ENCODE data around the gene TFB1M. TPM values are rescaled to one million over a fixed set of nuclear protein-coding genes. Genes with fewer than 3 reads are reported as not detected.
"Not testable (repeated sequence)": the region's sequence is repeated elsewhere in the genome, so short reads cannot be mapped to it uniquely, and the experiment has no call there.

Gene TFB1M
- total RNA-seq, 1 experiment from 2014 or later, result 45.0 TPM

DNA sequence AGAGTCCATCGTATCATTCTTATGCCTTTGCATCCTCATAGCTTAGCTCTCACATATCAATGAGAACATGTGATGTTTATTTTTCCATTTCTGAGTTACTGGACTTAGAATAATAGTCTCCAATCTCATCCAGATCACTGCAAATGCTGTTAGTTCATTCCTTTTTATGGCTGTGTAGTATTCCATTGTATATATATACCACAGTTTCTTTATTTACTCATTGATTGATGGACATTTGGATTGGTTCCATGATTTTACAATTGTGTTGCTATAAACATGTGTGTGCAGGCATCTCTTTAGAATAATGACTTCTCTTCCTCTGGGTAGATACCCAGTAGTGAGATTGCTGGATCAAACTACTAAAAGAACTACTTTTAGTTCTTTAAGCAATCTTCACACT lies 21.0 kb upstream of the TFB1M start:
- Histone ChIP-seq H3K9me3 (ENCODE audit: low read length) (no peaks in the 10 kb centered on the region), H3K9me2 (replicated peaks; ENCODE audit: insufficient read depth, low read length) (no peaks in the 10 kb centered on the region), H3K36me3 (ENCODE audit: insufficient read depth, low read length) (no peaks in the 10 kb centered on the region), H3K4me1 (ENCODE audit: low read length) (no peaks in the 10 kb centered on the region), H3K4me3 (ENCODE audit: low read length) (no peak overlapping the region), H4K20me1 (ENCODE audit: insufficient read depth, low read depth, low read length) (no peaks in the 10 kb centered on the region), H3K4me2 (ENCODE audit: low read depth, low read length, poor library complexity, severe bottlenecking) (no peak overlapping the region), H3K27ac (ENCODE audit: low read length) (no peak overlapping the region), H3K9ac (ENCODE audit: low read length) (no peak overlapping the region), H3K27me3 (ENCODE audit: low read length) (no peaks in the 10 kb centered on the region), H2AFZ (ENCODE audit: low read length) (no peak overlapping the region), H3K79me2 (ENCODE audit: low read length) (no peaks in the 10 kb centered on the region)
- DNase-seq, result no peak

DNA sequence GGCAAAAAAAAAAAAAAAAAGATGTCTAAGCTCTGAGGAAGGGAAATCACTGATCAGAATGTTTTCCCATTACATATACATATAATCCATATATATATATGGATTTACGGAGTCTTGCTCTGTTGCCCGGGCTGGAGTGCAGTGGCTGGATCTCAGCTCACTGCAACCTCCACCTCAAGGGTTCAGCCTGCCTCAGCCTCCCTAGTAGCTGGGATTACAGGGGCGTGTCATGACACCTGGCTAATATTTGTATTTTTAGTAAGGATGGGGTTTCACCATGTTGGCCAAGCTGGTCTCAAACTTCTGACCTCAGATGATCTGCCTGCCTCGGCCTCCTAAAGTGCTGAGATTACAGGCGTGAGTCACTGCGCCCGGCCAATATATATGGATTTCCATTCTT lies 19.8 kb upstream of the TFB1M start:
- H3K4me1 ChIP-seq (ENCODE audit: low read length); H3K4me3 ChIP-seq (ENCODE audit: low read length); H3K9ac ChIP-seq (ENCODE audit: low read length); H3K27me3 ChIP-seq (ENCODE audit: low read length); DNase-seq; H3K9me2 ChIP-seq (replicated peaks; ENCODE audit: insufficient read depth, low read length); H3K9me3 ChIP-seq (ENCODE audit: low read length); H3K79me2 ChIP-seq (ENCODE audit: low read length); H4K20me1 ChIP-seq (ENCODE audit: insufficient read depth, low read depth, low read length); H3K36me3 ChIP-seq (ENCODE audit: insufficient read depth, low read length); H3K27ac ChIP-seq (ENCODE audit: low read length); H3K4me2 ChIP-seq (ENCODE audit: low read depth, low read length, poor library complexity, severe bottlenecking); H2AFZ ChIP-seq (ENCODE audit: low read length): not testable (repeated sequence)

DNA sequence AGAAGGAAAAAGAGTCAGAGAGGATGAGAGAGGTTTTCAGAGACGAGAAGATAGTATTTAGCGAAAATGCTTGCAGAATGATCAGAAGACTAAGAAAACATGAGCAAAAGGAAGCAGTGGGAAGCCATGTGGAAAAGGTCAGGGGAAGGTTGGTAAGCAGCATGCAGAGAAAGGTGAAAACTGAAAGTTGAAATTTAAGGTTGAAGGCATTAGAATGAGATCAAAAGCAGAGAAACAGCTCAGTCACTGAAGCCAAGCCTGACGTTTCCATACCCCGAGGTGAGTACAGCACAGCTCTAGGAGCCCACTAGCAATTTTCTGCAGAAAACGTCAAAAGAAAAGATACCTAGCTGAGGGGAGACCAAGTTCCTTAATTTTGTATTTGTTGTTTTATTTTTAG lies 19.1 kb upstream of the TFB1M start:
- Histone ChIP-seq H3K27me3 (ENCODE audit: low read length) (no peaks in the 10 kb centered on the region), H3K4me1 (ENCODE audit: low read length) (no peaks in the 10 kb centered on the region), H2AFZ (ENCODE audit: low read length) (no peak overlapping the region), H3K4me3 (ENCODE audit: low read length) (no peak overlapping the region), H3K9me3 (ENCODE audit: low read length) (no peaks in the 10 kb centered on the region), H3K36me3 (ENCODE audit: insufficient read depth, low read length) (no peaks in the 10 kb centered on the region), H3K27ac (ENCODE audit: low read length) (no peak overlapping the region), H3K79me2 (ENCODE audit: low read length) (no peaks in the 10 kb centered on the region), H3K9me2 (replicated peaks; ENCODE audit: insufficient read depth, low read length) (no peaks in the 10 kb centered on the region), H4K20me1 (ENCODE audit: insufficient read depth, low read depth, low read length) (no peaks in the 10 kb centered on the region), H3K4me2 (ENCODE audit: low read depth, low read length, poor library complexity, severe bottlenecking) (no peak overlapping the region), H3K9ac (ENCODE audit: low read length) (no peak overlapping the region)
- no peak for DNase-seq

DNA sequence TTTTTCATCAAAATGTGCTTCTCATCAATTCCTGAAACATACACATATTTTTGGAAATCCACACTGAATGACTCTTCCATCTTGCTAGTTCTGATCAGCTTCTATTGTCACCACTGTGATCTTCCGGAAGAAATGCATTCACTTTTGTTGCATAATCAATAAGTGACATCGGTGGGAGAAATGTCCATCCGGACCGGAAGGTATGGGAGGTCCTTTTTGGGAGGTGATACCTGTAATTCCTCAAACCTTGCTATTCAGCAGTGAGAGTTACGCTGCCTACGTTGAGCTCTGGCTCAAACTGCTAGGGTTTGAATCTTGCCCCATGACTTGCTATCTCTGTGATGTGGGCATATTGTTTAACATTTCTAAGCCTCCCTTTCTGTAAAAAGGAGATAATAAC lies 16.6 kb upstream of the TFB1M start:
- no peaks in the 10 kb centered on the region for H3K9me2 ChIP-seq (replicated peaks; ENCODE audit: insufficient read depth, low read length)

DNA sequence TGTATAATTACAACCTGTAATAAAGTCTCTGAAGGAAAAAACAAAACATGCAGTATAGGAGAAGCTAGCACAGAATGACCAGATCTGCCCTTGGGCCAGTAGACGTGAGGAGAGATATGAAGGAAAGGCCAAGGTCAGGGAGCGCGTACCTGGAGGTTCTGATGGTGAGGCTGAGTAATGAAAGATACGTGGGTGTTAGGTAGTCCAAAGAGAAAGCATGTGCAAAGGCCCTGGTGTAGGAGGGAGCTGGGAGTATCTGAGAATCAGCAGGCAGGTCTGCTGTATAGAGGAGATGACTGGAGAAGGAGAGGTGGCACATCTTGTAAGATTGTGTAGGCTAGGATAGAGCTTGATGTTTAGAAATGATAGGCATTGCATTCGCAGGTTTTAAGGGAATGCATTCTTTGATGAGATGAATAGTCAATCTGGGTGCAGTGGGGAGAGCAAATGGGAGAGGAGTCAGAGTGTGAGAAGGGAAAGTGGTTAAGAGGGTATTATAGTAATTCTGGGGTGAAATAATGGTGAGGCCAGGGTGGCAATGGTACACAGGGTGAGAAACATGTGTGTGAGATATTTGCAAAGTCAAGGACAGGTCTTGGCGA lies 15.9 kb upstream of the TFB1M start:
- no peaks in the 10 kb centered on the region for H3K79me2 ChIP-seq (ENCODE audit: low read length)
- H3K36me3 ChIP-seq (ENCODE audit: insufficient read depth, low read length), result no peaks in the 10 kb centered on the region
- no peaks in the 10 kb centered on the region; the same call in 1 of the 2 replicates for H3K4me1 ChIP-seq (ENCODE audit: low read length)
- H3K27ac ChIP-seq (ENCODE audit: low read length), result no peak overlapping the region
- no peak overlapping the region for H3K4me2 ChIP-seq (ENCODE audit: low read depth, low read length, poor library complexity, severe bottlenecking)
- no peaks in the 10 kb centered on the region for H3K27me3 ChIP-seq (ENCODE audit: low read length)
- no peaks in the 10 kb centered on the region for H4K20me1 ChIP-seq (ENCODE audit: insufficient read depth, low read depth, low read length)
- no peak overlapping the region for H3K9ac ChIP-seq (ENCODE audit: low read length)
- H2AFZ ChIP-seq (ENCODE audit: low read length), result no peak overlapping the region
- no peaks in the 10 kb centered on the region for H3K9me2 ChIP-seq (replicated peaks; ENCODE audit: insufficient read depth, low read length)
- DNase-seq, result no peak
- no peak overlapping the region for H3K4me3 ChIP-seq (ENCODE audit: low read length)
- no peaks in the 10 kb centered on the region for H3K9me3 ChIP-seq (ENCODE audit: low read length)

More for the DNA sequence above, 16.6 kb upstream of the TFB1M start:
- Histone ChIP-seq H3K79me2 (ENCODE audit: low read length) (no peaks in the 10 kb centered on the region), H3K4me3 (ENCODE audit: low read length) (no peak overlapping the region), H3K4me1 (ENCODE audit: low read length) (no peaks in the 10 kb centered on the region), H4K20me1 (ENCODE audit: insufficient read depth, low read depth, low read length) (no peaks in the 10 kb centered on the region), H3K9me3 (ENCODE audit: low read length) (no peaks in the 10 kb centered on the region), H3K4me2 (ENCODE audit: low read depth, low read length, poor library complexity, severe bottlenecking) (no peak overlapping the region), H3K27me3 (ENCODE audit: low read length) (no peaks in the 10 kb centered on the region), H2AFZ (ENCODE audit: low read length) (no peak overlapping the region), H3K36me3 (ENCODE audit: insufficient read depth, low read length) (no peaks in the 10 kb centered on the region), H3K27ac (ENCODE audit: low read length) (no peak overlapping the region), H3K9ac (ENCODE audit: low read length) (no peak overlapping the region)
- DNase-seq, result no peak

DNA sequence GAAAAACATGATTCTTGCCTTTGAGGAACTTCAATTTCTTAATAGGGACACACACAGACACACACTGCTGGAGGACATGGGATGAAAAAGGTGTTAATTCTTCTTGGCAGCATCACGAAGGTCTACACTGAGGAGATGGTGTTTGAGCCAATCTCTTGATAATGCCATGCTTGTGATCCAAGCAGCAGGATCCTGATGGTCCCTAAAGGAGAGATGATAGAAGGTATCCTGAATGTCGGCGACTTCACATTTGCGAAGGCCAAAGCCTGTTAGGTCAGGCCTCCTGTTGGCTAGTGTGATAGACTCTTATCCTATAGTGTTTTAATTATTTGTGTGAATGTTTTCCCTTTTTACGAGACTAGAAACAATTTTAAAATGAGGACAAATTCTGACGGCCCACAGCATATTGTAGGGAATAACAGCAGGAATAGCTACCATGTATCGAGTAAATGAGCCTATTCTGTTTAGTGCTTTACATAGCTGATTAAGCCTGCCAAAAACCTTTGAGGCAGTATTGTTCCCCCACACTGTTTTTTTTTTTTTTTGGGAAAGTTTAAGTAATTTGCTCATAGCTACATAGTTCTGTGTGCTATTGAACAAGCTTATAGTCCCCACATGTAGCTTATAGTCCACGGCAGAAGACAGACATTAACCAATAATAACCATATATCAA lies 15.3 kb upstream of the TFB1M start:
- Histone ChIP-seq H3K4me2 (ENCODE audit: low read depth, low read length, poor library complexity, severe bottlenecking) (no peak overlapping the region), H3K4me3 (ENCODE audit: low read length) (no peak overlapping the region), H3K79me2 (ENCODE audit: low read length) (no peaks in the 10 kb centered on the region), H3K9me3 (ENCODE audit: low read length) (no peaks in the 10 kb centered on the region), H3K9me2 (replicated peaks; ENCODE audit: insufficient read depth, low read length) (no peaks in the 10 kb centered on the region), H3K36me3 (ENCODE audit: insufficient read depth, low read length) (no peaks in the 10 kb centered on the region), H3K27ac (ENCODE audit: low read length) (no peak overlapping the region), H3K4me1 (ENCODE audit: low read length) (no peaks in the 10 kb centered on the region; the same call in 1 of the 2 replicates), H3K9ac (ENCODE audit: low read length) (no peak overlapping the region), H3K27me3 (ENCODE audit: low read length) (no peaks in the 10 kb centered on the region), H4K20me1 (ENCODE audit: insufficient read depth, low read depth, low read length) (no peaks in the 10 kb centered on the region), H2AFZ (ENCODE audit: low read length) (no peak overlapping the region)
- DNase-seq, result no peak

DNA sequence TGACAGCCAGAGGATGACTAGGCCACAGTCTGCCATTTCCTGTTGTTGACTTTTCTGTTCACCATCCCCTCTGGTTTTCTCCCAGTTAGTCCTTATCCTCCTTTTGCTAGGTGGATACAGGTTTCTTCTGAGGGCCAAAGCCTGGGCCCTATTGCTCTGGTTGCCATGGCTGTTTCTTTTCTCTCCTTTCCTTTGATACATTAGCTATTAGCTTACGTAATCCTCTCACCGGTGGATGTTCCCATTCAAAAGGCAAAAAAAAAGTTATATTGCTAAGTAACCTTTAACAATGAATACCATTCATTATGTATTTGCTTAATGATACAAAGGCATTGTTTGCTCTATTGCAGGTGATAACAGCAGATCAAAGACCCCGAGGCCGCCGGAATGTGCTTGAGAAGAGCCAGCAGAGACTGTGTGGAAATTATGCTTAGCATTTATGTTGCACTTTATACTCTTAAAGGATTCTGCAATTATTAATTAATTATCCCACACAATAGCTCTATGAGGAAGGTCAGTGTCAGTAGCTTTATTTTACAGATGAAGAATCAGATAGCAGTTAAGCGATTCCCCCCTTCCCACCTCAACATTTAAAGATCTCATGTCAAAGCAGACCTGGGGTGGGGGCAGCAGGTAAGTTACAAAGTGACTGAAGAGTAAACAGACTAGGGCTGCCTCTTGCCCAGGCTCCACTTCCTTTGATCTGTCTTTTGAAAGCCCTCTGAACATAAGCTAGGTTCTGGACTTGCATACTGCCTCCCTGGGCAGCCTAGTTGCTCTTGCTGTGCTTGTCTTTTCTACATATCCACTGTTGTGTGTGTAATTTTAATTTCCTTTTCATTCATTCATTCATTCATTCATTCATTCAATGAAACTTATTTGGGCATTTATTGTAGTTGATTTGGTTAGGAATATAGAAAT lies 14.5 kb upstream of the TFB1M start:
- Histone ChIP-seq H3K4me2 (ENCODE audit: low read depth, low read length, poor library complexity, severe bottlenecking) (no peak overlapping the region), H2AFZ (ENCODE audit: low read length) (no peak overlapping the region), H3K27me3 (ENCODE audit: low read length) (no peaks in the 10 kb centered on the region), H3K9me2 (replicated peaks; ENCODE audit: insufficient read depth, low read length) (no peaks in the 10 kb centered on the region), H3K27ac (ENCODE audit: low read length) (no peak overlapping the region), H3K4me3 (ENCODE audit: low read length) (no peak overlapping the region), H3K9me3 (ENCODE audit: low read length) (no peaks in the 10 kb centered on the region), H3K4me1 (ENCODE audit: low read length) (no peaks in the 10 kb centered on the region; the same call in 1 of the 2 replicates), H3K36me3 (ENCODE audit: insufficient read depth, low read length) (no peaks in the 10 kb centered on the region), H3K79me2 (ENCODE audit: low read length) (no peaks in the 10 kb centered on the region), H4K20me1 (ENCODE audit: insufficient read depth, low read depth, low read length) (no peaks in the 10 kb centered on the region), H3K9ac (ENCODE audit: low read length) (no peak overlapping the region)
- DNase-seq, result no peak

DNA sequence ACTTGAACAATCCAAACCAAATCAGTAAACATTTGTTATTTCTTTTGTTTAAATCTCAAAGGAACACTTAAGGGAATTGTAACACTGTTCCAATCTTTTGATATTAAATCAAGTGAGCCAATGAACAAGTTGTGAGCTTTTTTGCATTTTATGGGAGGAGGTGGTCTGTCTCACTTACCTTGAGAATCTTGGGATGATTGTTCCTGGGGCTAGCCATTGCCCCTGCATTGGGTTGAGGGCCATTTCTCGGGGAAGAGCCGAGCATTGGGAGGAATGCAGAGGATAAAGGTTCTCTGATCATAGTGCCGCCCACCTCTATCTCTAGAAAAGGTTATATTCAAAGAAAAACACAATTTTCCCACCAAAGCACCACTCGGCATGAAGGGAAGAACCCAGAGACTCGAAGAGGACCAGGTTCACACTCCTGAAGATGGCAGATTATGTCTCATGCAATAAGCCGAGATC lies 13.8 kb upstream of the TFB1M start:
- no peaks in the 10 kb centered on the region for H3K9me2 ChIP-seq (replicated peaks; ENCODE audit: insufficient read depth, low read length)
- DNase-seq, result no peak
- H4K20me1 ChIP-seq (ENCODE audit: insufficient read depth, low read depth, low read length), result no peaks in the 10 kb centered on the region
- H3K9ac ChIP-seq (ENCODE audit: low read length), result no peak overlapping the region
- no peak overlapping the region for H2AFZ ChIP-seq (ENCODE audit: low read length)
- H3K4me3 ChIP-seq (ENCODE audit: low read length), result no peak overlapping the region
- no peaks in the 10 kb centered on the region for H3K9me3 ChIP-seq (ENCODE audit: low read length)
- no peaks in the 10 kb centered on the region; the same call in 1 of the 2 replicates for H3K4me1 ChIP-seq (ENCODE audit: low read length)
- H3K4me2 ChIP-seq (ENCODE audit: low read depth, low read length, poor library complexity, severe bottlenecking), result no peak overlapping the region
- H3K79me2 ChIP-seq (ENCODE audit: low read length), result no peaks in the 10 kb centered on the region
- H3K27ac ChIP-seq (ENCODE audit: low read length), result no peak overlapping the region
- H3K27me3 ChIP-seq (ENCODE audit: low read length), result no peaks in the 10 kb centered on the region
- H3K36me3 ChIP-seq (ENCODE audit: insufficient read depth, low read length), result no peaks in the 10 kb centered on the region

All from Karpas-422 (cell line).